ENCODE results near the gene NOS2.

GRCh38 chr17:27741971-27742575 lies 58.3 kb downstream of the NOS2 start:
- TF ChIP-seq FOXP2 (optimal IDR thresholded peaks at IDR 0.05; ENCODE audit: borderline replicate concordance, extremely low read depth, extremely low read length, insufficient read depth) (no peak), POLR2AphosphoS5 (IDR thresholded peaks at IDR 0.05; ENCODE audit: low read depth, low read length) (no peak), TAF1 (IDR thresholded peaks at IDR 0.05; ENCODE audit: borderline replicate concordance, insufficient read depth, low read length) (no peak), SIN3A (IDR thresholded peaks at IDR 0.05; ENCODE audit: borderline replicate concordance, insufficient read depth, low read length) (no peak)
